Measurements from ENCODE around the gene FOXO3. TPM values are rescaled to one million over a fixed set of nuclear protein-coding genes. Genes with fewer than 3 reads are reported as not detected.

The FOXO3 gene
- total RNA-seq (17.1 and 20.8 TPM in 2 replicates), polyA plus RNA-seq (20.2 and 26.5 TPM in 2 replicates)

- Histone ChIP-seq H3K27ac (peak within 1 kb of the TSS; percentile 85), H3K27me3 (peaks cover 27% of the 10 kb centered on the region), H3K4me1 (ENCODE audit: low read depth) (peaks cover 16% of the 10 kb centered on the region), H3K36me3 (no peaks in the 10 kb centered on the region), H3K9me3 (ENCODE audit: low read depth) (no peaks in the 10 kb centered on the region), H3K4me3 (peak within 1 kb of the TSS; percentile 77)
- TF ChIP-seq CTCF (IDR thresholded peaks at IDR 0.05; ENCODE audit: low read depth, low read length), result no peak
- DNase-seq (ENCODE audit: low read depth in 1 of 2, low spot score in 1 of 2), result peak; percentile 89 to 95
Observed at GRCh38 chr6:108560463-108561308, at the start of gene FOXO3. TSS of gene FOXO3 (plus strand) at chr6:108560917. CDS start at chr6:108561209, 292 bp downstream.

DNA sequence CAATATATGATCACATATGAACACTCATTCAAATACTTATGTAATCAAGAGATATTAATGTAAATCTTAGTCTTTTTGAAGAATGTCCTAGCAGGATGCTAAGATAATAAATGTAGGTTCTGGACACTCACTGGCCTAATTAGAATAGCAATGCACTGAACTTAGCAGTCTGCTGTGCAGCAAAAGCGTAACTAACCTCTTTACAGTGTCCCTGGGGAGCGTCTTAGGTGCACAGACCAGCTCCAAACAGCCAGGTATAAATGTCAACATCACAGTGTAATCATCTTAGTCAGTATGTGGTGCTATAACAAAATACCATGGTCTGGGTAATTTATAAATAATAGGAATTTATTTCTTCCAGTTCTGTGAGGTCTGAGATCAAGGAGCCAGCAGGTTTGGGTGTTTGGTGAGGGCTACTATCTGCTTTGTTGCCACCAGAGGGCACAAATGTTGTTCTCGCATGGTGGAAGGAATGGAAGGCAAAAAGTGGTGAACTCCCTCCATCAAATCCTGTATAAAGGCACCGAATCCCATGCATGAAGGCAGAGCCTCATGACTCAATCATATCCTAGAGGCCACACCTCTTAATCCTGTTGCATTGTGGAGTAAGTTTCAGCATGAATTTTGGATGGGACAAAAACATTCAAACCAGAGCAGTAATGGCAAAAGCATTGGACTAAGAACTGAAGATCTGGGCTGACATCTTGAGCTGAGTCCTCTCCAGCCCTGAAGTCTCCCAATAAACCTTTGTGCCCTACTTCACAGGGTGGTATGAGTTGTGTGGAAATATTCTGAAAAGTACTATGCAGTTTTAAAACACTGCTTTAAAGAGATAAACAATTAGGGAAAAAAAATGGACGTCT lies 41.8 kb upstream of the FOXO3 start:
- TF ChIP-seq CTCF (IDR thresholded peaks at IDR 0.05; ENCODE audit: low read depth, low read length), result peak; percentile 55
- peak in 1 of 2 donors; percentile 40 for DNase-seq (ENCODE audit: low read depth in 1 of 2, low spot score in 1 of 2)

DNA sequence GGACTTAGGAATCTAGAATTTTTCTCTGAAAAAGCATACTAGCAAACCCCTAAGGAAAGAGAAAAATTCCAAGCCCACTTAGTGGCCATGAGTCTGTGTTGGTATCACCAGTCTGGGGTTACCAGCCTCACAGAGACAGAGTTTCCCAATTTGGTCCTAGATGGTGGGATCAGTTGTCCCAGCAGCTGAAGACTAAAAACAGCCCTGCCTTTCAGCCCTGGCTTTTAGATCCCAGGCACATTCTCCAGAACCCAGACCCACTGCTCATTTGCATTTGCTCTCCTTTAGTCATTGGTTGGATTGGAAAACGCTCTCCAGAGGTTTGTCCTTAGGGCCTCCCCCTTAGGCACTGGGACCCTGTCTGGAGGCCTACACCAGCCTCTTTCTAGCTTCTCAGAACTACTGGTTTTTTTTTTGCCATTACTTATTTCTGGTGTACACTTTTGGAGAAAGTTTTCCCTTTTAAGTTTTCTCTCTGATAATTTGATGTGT lies 39.1 kb upstream of the FOXO3 start:
- TF ChIP-seq CTCF (IDR thresholded peaks at IDR 0.05; ENCODE audit: low read depth, low read length), result no peak
- Histone ChIP-seq H3K27ac (no peak overlapping the region), H3K27me3 (no peaks in the 10 kb centered on the region), H3K9me3 (ENCODE audit: low read depth) (no peaks in the 10 kb centered on the region), H3K36me3 (peaks cover 4% of the 10 kb centered on the region), H3K4me3 (no peak overlapping the region), H3K4me1 (ENCODE audit: low read depth) (no peaks in the 10 kb centered on the region)
- no peak for DNase-seq (ENCODE audit: low read depth in 1 of 2, low spot score in 1 of 2)

More for the DNA sequence above, 41.8 kb upstream of the FOXO3 start:
- H3K36me3 ChIP-seq, result peaks cover 4% of the 10 kb centered on the region
- H3K4me3 ChIP-seq, result no peak overlapping the region
- no peaks in the 10 kb centered on the region for H3K4me1 ChIP-seq (ENCODE audit: low read depth)
- H3K27ac ChIP-seq, result no peak overlapping the region
- no peaks in the 10 kb centered on the region for H3K27me3 ChIP-seq
- no peaks in the 10 kb centered on the region for H3K9me3 ChIP-seq (ENCODE audit: low read depth)

DNA sequence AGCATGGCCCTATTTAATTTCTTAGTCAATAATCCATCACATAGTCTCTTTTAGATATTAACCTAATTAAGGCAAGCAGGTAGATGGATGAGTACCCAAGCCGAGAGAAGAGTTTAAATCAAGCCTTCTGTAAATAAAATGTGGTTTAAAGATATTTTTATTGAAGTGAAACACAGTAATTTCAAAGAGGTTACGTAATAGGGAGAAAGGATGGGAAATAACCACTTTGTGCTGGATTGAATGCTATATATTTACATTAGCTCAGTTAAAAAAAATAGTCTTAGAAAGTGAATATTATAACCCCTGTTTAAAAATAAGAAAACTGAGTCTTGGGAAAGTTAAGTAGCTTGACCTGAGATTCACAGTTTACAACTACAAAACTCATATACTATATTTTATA lies 37.0 kb upstream of the FOXO3 start:
- Histone ChIP-seq H3K4me3 (no peak overlapping the region), H3K4me1 (ENCODE audit: low read depth) (no peaks in the 10 kb centered on the region), H3K36me3 (peaks cover 4% of the 10 kb centered on the region), H3K27me3 (no peaks in the 10 kb centered on the region), H3K27ac (no peak overlapping the region), H3K9me3 (ENCODE audit: low read depth) (no peaks in the 10 kb centered on the region)
- TF ChIP-seq CTCF (IDR thresholded peaks at IDR 0.05; ENCODE audit: low read depth, low read length), result no peak
- no peak for DNase-seq (ENCODE audit: low read depth in 1 of 2, low spot score in 1 of 2)

DNA sequence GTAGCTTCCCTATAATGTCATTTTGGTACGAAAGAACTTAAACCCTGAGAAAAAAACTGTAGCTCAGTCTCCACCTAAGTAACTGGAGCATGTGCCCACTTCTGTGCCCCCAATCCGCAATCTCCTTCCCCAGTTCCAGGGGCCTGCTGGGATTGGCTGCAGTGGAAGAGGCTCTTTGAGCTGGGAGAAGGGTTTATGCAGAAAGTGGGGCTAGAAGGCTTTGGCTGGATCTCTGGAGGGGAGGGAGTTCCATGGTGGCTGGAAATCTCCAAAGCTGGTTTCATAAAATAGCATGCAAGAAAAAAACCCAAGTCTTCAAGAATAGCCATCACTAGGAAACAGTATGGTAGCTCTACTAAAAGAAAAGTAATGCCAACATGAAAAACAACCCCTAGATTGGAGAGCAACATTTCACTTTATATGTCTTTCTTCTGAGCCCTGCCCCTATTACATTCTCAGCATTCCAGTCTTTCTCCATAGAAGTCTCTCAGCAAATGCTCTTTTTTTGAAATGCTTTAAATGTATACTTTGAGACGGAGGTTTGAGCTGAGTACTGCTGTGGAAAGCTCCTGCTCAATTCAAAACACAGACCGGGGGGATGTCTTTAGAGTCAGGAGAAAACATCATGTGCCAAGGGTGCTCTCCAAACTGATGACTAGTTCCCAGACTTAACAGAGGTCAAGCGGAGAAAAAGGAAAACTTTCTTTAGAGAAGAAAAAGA lies 36.0 kb upstream of the FOXO3 start:
- DNase-seq (ENCODE audit: low read depth in 1 of 2, low spot score in 1 of 2), result peak in 1 of 2 donors; percentile 17
- no peak overlapping the region for H3K27ac ChIP-seq
- TF ChIP-seq CTCF (IDR thresholded peaks at IDR 0.05; ENCODE audit: low read depth, low read length), result no peak

More for the DNA sequence above, 36.0 kb upstream of the FOXO3 start:
- H3K4me3 ChIP-seq, result no peak overlapping the region
- no peaks in the 10 kb centered on the region for H3K27me3 ChIP-seq
- no peaks in the 10 kb centered on the region for H3K4me1 ChIP-seq (ENCODE audit: low read depth)
- no peaks in the 10 kb centered on the region for H3K9me3 ChIP-seq (ENCODE audit: low read depth)
- H3K36me3 ChIP-seq, result peaks cover 4% of the 10 kb centered on the region

Data from cardiac muscle cell (in vitro differentiated cells and primary cell).